Parathyroid adenoma (tissue), 2 donors: ENCODE results near the gene KAT8.

Experiments
- H2AFZ ChIP-seq: fragments of 300-600 bp; sonication (generic); one replicate; pipeline ENCODE4 v1.7.0; 2017; ENCODE audit warnings: antibody characterized with exemption, mild to moderate bottlenecking
- H3K27ac ChIP-seq: fragments of 300-600 bp; sonication (generic); one replicate; pipeline ENCODE4 v1.7.0; 2017
- H3K27me3 ChIP-seq: fragments of 300-600 bp; sonication (generic); one replicate; pipeline ENCODE4 v1.7.0; 2017; ENCODE audit warnings: low read length; ENCODE audit not compliant: control insufficient read depth, insufficient read depth
- H3K36me3 ChIP-seq: fragments of 300-600 bp; sonication (generic); one replicate; pipeline ENCODE4 v1.7.0; 2017; ENCODE audit warnings: low read length; ENCODE audit not compliant: control insufficient read depth, insufficient read depth
- H3K4me1 ChIP-seq: fragments of 300-600 bp; sonication (generic); one replicate; pipeline ENCODE4 v1.7.0; 2017; ENCODE audit warnings: control low read depth
- H3K4me2 ChIP-seq: fragments of 300-600 bp; sonication (generic); one replicate; pipeline ENCODE4 v1.7.0; 2017; ENCODE audit warnings: low read length
- H3K4me3 ChIP-seq: fragments of 300-600 bp; sonication (generic); one replicate; pipeline ENCODE4 v1.7.0; 2017; ENCODE audit warnings: low read depth, low read length
- H3K79me2 ChIP-seq: fragments of 300-600 bp; sonication (generic); one replicate; pipeline ENCODE4 v1.7.0; 2017; ENCODE audit warnings: control low read depth
- H3K9ac ChIP-seq: fragments of 300-600 bp; sonication (generic); one replicate; pipeline ENCODE4 v1.7.0; 2017; ENCODE audit warnings: mild to moderate bottlenecking
- H3K9me3 ChIP-seq: fragments of 300-600 bp; sonication (generic); one replicate; pipeline ENCODE4 v1.7.0; 2017; ENCODE audit warnings: low read length; ENCODE audit not compliant: control insufficient read depth
- TF ChIP-seq, protein P1 (sequence below): fragments of 300-600 bp; sonication (generic); IDR thresholded peaks from one replicate; pipeline ENCODE4 v1.7.0; 2017; ENCODE audit warnings: antibody characterized with exemption, mild to moderate bottlenecking
- donor health status: primary hyperparathyroidism.

KAT8 gene

GRCh38 chr16:31085873-31086628, 31.4 kb upstream of the KAT8 start:
- Histone ChIP-seq H3K9ac (no peak overlapping the region), H3K79me2 (peaks cover 4% of the 10 kb centered on the region), H3K4me3 (no peak overlapping the region), H3K4me1 (no peaks in the 10 kb centered on the region), H3K9me3 (no peaks in the 10 kb centered on the region), H3K27ac (no peak overlapping the region), H3K36me3 (no peaks in the 10 kb centered on the region), H3K27me3 (no peaks in the 10 kb centered on the region), H3K4me2 (no peak overlapping the region), H2AFZ (no peak overlapping the region)
- TF ChIP-seq, protein P1, sequence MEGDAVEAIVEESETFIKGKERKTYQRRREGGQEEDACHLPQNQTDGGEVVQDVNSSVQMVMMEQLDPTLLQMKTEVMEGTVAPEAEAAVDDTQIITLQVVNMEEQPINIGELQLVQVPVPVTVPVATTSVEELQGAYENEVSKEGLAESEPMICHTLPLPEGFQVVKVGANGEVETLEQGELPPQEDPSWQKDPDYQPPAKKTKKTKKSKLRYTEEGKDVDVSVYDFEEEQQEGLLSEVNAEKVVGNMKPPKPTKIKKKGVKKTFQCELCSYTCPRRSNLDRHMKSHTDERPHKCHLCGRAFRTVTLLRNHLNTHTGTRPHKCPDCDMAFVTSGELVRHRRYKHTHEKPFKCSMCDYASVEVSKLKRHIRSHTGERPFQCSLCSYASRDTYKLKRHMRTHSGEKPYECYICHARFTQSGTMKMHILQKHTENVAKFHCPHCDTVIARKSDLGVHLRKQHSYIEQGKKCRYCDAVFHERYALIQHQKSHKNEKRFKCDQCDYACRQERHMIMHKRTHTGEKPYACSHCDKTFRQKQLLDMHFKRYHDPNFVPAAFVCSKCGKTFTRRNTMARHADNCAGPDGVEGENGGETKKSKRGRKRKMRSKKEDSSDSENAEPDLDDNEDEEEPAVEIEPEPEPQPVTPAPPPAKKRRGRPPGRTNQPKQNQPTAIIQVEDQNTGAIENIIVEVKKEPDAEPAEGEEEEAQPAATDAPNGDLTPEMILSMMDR = no peak

DNA sequence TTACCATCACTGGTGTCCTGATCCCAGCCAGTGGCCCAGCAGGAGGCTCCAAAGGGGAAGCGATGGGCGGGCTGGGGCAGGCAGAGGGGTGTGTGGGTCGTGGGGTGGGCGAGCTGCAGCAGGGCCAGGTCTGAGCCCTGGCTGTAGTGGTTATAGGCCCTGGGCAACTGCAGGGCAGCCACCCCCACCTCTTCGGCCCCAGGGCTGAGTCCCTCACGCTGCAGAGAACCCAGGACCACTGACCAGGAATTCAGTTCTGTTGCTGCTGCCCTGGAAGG, 30.9 kb upstream of the KAT8 start:
- H2AFZ ChIP-seq = no peak overlapping the region
- TF ChIP-seq, protein P1 = no peak
- no peaks in the 10 kb centered on the region for H3K4me1 ChIP-seq
- no peaks in the 10 kb centered on the region for H3K9me3 ChIP-seq
- no peak overlapping the region for H3K4me3 ChIP-seq
- no peak overlapping the region for H3K9ac ChIP-seq
- H3K27me3 ChIP-seq = no peaks in the 10 kb centered on the region
- H3K4me2 ChIP-seq = no peak overlapping the region
- no peaks in the 10 kb centered on the region for H3K79me2 ChIP-seq
- no peak overlapping the region for H3K27ac ChIP-seq
- H3K36me3 ChIP-seq = no peaks in the 10 kb centered on the region

- no peak overlapping the region for H3K9ac ChIP-seq
- H3K27me3 ChIP-seq = no peaks in the 10 kb centered on the region
- H3K4me2 ChIP-seq = no peak overlapping the region
- no peak overlapping the region for H2AFZ ChIP-seq
- H3K4me3 ChIP-seq = no peak overlapping the region
- no peaks in the 10 kb centered on the region for H3K79me2 ChIP-seq
- no peaks in the 10 kb centered on the region for H3K4me1 ChIP-seq
- H3K36me3 ChIP-seq = no peaks in the 10 kb centered on the region
- TF ChIP-seq, protein P1 = no peak
- no peak overlapping the region for H3K27ac ChIP-seq
- H3K9me3 ChIP-seq = no peaks in the 10 kb centered on the region
Observed at GRCh38 chr16:31087481-31087880, 30.0 kb upstream of the KAT8 start.

GRCh38 chr16:31087971-31088370, 29.5 kb upstream of the KAT8 start:
- no peak overlapping the region for H3K27ac ChIP-seq
- H3K4me2 ChIP-seq = no peak overlapping the region
- TF ChIP-seq, protein P1 = no peak
- no peak overlapping the region for H3K4me3 ChIP-seq
- H2AFZ ChIP-seq = no peak overlapping the region
- no peaks in the 10 kb centered on the region for H3K4me1 ChIP-seq
- no peaks in the 10 kb centered on the region for H3K36me3 ChIP-seq
- H3K9me3 ChIP-seq = no peaks in the 10 kb centered on the region
- H3K27me3 ChIP-seq = no peaks in the 10 kb centered on the region
- no peak overlapping the region for H3K9ac ChIP-seq
- H3K79me2 ChIP-seq = no peaks in the 10 kb centered on the region
